DND-41 (cell line): ENCODE results near the gene KAZN.

ENCODE experiments used
- CTCF ChIP-seq: IDR thresholded peaks from 2 replicates; pipeline ENCODE4 v1.5.1; 2012; ENCODE audit warnings: borderline replicate concordance, low read length, moderate library complexity, mild to moderate bottlenecking; ENCODE audit not compliant: poor library complexity, severe bottlenecking; ENCODE audit errors: extremely low read depth
- EZH2 ChIP-seq: IDR thresholded peaks from 3 replicates; pipeline ENCODE4 v1.6.1; 2012; ENCODE audit warnings: borderline replicate concordance, low read depth, mild to moderate bottlenecking, moderate library complexity, low read length, inconsistent platforms; ENCODE audit not compliant: severe bottlenecking

GRCh38 chr1:15031251-15031933, 432.9 kb downstream of the KAZN start:
- TF ChIP-seq EZH2, result no peak
- no peak for TF ChIP-seq CTCF
